Heart right ventricle (tissue), 16 donors: Measurements from ENCODE around the gene OTOS. TPM values are rescaled to one million over a fixed set of nuclear protein-coding genes. Genes with fewer than 3 reads are reported as not detected.

ENCODE experiments used
- ATAC-seq, 8 donors: fragments of 200-7000 bp; cut with Tn5 transposase; one replicate each; pipeline ENCODE4 v1.9.1; 2020; ENCODE audit warnings: mild to moderate bottlenecking in 8 of 8, moderate library complexity in 8 of 8, moderate number of reproducible peaks in 1 of 8
- DNase-seq, 2 donors: peaks; one replicate each; pipeline ENCODE4 v3.0.0-alpha.2; 2020
- H3K27ac ChIP-seq, 10 donors: fragments of 200-600 bp; sonication (generic) in 2 of 10; one replicate each; pipeline versions ENCODE4 v1.5.0 to v1.8.0; 2020 to 2022; ENCODE audit warnings: mild to moderate bottlenecking in 3 of 10
- H3K27me3 ChIP-seq, 7 donors: fragments of 200-600 bp; one replicate each; pipeline ENCODE4 v1.8.0; 2021 to 2022; ENCODE audit warnings: mild to moderate bottlenecking in 2 of 7
- H3K36me3 ChIP-seq, 9 donors: fragments of 200-600 bp; sonication (generic) in 1 of 9; one replicate each; pipeline versions ENCODE4 v1.5.0 to v1.8.0; 2020 to 2022; ENCODE audit warnings: mild to moderate bottlenecking in 2 of 9
- H3K4me1 ChIP-seq, 9 donors: fragments of 200-600 bp; sonication (generic) in 1 of 9; one replicate each; pipeline versions ENCODE4 v1.5.0 to v1.8.0; 2020 to 2022; ENCODE audit warnings: mild to moderate bottlenecking in 4 of 9
- H3K4me3 ChIP-seq, 10 donors: fragments of 200-600 bp; sonication (generic) in 2 of 10; one replicate each; pipeline versions ENCODE4 v1.5.0 to v1.8.0; 2020 to 2022; ENCODE audit warnings: mild to moderate bottlenecking in 7 of 10, moderate library complexity in 2 of 10
- H3K9me3 ChIP-seq, 11 donors: fragments of 200-600 bp in 10 of 11; sonication (generic) in 2 of 11; one replicate each; pipeline versions ENCODE4 v1.5.0 to v1.8.0; 2013 to 2022; ENCODE audit warnings: mild to moderate bottlenecking in 2 of 11, control low read depth in 1 of 11, moderate library complexity in 1 of 11
- WGBS, 2 donors: extraction: QIAGEN DNeasy Blood & Tissue Kit; methylation state at CpG; one replicate each; pipeline ENCODE4 v1.1.7; 2013; ENCODE audit warnings: inconsistent platforms in 1 of 2; 5-methylcytosine and 5-hydroxymethylcytosine counted together
- intact Hi-C, 10 donors: fragments of 100-400 bp; cut with DNase I; formaldehyde crosslinking; loops; one replicate each; pipeline versions ENCODE4 v1.11.1 to v1.14.2; 2022
- polyA plus RNA-seq, 2 donors: library from polyadenylated mRNA; stranded (reverse); fragments of 200-250 nt; gene quantifications; one replicate each; pipeline ENCODE4 v1.2.3, GENCODE V29; 2013
- total RNA-seq, 10 donors: library from RNA; stranded (reverse); fragmentation: NEBNext Ultra II Directional in 3 of 10; extraction: Animal tissue kit (Norgen Biotek cat#: 25700) in 3 of 10; gene quantifications; one replicate each; pipeline versions ENCODE4 v1.2.1 to v1.2.4, GENCODE V29; 2021 to 2023
- TF ChIP-seq, protein P1 (sequence below), 9 donors: fragments of 200-600 bp; sonication (generic) in 2 of 9; IDR thresholded peaks; one replicate each; pipeline versions ENCODE4 v1.5.0 to v1.8.0; 2021 to 2022; ENCODE audit warnings: antibody characterized with exemption in 9 of 9, mild to moderate bottlenecking in 5 of 9, moderate library complexity in 1 of 9
- donor health status: Arrhythmogenic right ventricular cardiomyopathy.
- donor health status: ischemic (EF 13 %, LVEDD 7.1; RV severe dilation, severe dysfunction).
- donor health status: healthy with polysubstance abuse.
- donor health status: DM: no; HTN: yes; CAD: no.
- donor health status: DM: no; HTN: no; CAD: no.
- donor health status: ischemic (EF 25% LVEDD 6.9; RV normal size, moderate dysfunction).
- donor health status: ischemic (EF 25% LVEDD 5.7; RV mildly dilated, moderate dysfunction).
- donor health status: healthy.
- donor health status: DM: yes; HTN: yes; CAD: no.
- donor health status: Ischemic cardiomyopathy.
- donor health status: ischemic (EF 35%, LVEDD 5.7; RV mildly dilated, moderate dysfunction).
- donor health status: nonischemic (EF 11% LVEDD 7.7; RV severe dilation, severe dysfunction).
- donor health status: DM: yes; HTN: yes; CAD: no.
- donor health status: PGD.
- donor health status: ischemic (EF 29% LVEDD 5.4; RV normal size, mild dysfunction).
- donor health status: nonischemic (EF 23%, LVEDD 6.1; RV moderate dilation, normal function).

OTOS gene
- total and polyA plus RNA-seq, 12 donors: not detected

GRCh38 chr2:240136013-240136670 lies 4.3 kb downstream of the OTOS start, which contains the start of gene COPS9:
Gene COPS9 (minus strand): TSS chr2:240136305. CDS start chr2:240136284, 21 bp downstream.
- ATAC-seq: peak; percentile 97 to 99 (median 97)
- DNase-seq: peak; percentile 87 to 89
- H3K27me3 ChIP-seq: peaks cover 0 to 6% (median 0%) of the 10 kb centered on the region in 7 donors
- peaks cover 0 to 30% (median 24%) of the 10 kb centered on the region in 9 donors for H3K36me3 ChIP-seq
- WGBS, 2 donors: 0% methylated on average over 43 to 79 of the region's 79 CpGs
- H3K4me3 ChIP-seq: peak within 1 kb of the TSS; percentile 82 to 100 (median 96)
- intact Hi-C loops: no loop called here
- no peaks in the 10 kb centered on the region for H3K9me3 ChIP-seq
- H3K4me1 ChIP-seq: peaks cover 8 to 22% (median 19%) of the 10 kb centered on the region in 9 donors
- peak within 1 kb of the TSS in 9 of 10 donors; percentile 56 to 88 (median 75) for H3K27ac ChIP-seq
- TF ChIP-seq, protein P1, sequence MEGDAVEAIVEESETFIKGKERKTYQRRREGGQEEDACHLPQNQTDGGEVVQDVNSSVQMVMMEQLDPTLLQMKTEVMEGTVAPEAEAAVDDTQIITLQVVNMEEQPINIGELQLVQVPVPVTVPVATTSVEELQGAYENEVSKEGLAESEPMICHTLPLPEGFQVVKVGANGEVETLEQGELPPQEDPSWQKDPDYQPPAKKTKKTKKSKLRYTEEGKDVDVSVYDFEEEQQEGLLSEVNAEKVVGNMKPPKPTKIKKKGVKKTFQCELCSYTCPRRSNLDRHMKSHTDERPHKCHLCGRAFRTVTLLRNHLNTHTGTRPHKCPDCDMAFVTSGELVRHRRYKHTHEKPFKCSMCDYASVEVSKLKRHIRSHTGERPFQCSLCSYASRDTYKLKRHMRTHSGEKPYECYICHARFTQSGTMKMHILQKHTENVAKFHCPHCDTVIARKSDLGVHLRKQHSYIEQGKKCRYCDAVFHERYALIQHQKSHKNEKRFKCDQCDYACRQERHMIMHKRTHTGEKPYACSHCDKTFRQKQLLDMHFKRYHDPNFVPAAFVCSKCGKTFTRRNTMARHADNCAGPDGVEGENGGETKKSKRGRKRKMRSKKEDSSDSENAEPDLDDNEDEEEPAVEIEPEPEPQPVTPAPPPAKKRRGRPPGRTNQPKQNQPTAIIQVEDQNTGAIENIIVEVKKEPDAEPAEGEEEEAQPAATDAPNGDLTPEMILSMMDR (IDR thresholded peaks at IDR 0.05): no peak

DNA sequence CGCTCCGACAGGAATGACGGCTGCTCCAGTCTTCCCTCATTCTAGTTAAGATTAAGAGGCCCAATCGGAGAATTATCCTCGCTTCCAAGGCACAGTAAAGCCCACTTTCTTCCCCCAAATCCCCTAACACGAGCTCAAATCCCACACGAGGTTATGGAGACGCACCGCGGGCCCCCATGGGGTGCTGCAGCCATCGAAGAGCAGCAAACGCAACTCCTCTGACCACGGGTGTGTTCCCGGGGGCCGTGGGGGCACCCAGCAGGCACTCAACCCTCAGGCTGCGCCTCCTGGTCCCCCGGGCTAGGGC lies 4.8 kb downstream of the OTOS start:
- intact Hi-C loops: no loop called here
- ATAC-seq: peak in 4 of 8 donors; percentile 7 to 37 (median 13)
- peaks cover 8 to 22% (median 19%) of the 10 kb centered on the region in 9 donors for H3K4me1 ChIP-seq
- H3K27me3 ChIP-seq: peaks cover 0 to 6% (median 0%) of the 10 kb centered on the region in 7 donors
- no peaks in the 10 kb centered on the region for H3K9me3 ChIP-seq
- 1 to 3% methylated on average over 17 of the region's 17 CpGs for WGBS, 2 donors
- H3K27ac ChIP-seq: peak overlapping the region in 9 of 10 donors; percentile 56 to 88 (median 75)
- DNase-seq: no peak
- H3K36me3 ChIP-seq: peaks cover 0 to 35% (median 28%) of the 10 kb centered on the region in 9 donors
- H3K4me3 ChIP-seq: peak overlapping the region; percentile 82 to 100 (median 96)
- TF ChIP-seq, protein P1 (IDR thresholded peaks at IDR 0.05): no peak

- H3K27ac ChIP-seq: peak overlapping the region in 2 of 10 donors; percentile 79 to 88
- no peak for ATAC-seq
These were observed 5.4 kb downstream of the OTOS start for GRCh38 chr2:240134956-240135520.

GRCh38 chr2:240134466-240134865 lies 6.0 kb downstream of the OTOS start:
- Histone ChIP-seq H3K4me1 (peaks cover 8 to 22% (median 19%) of the 10 kb centered on the region in 9 donors), H3K36me3 (peaks cover 0 to 46% (median 38%) of the 10 kb centered on the region in 9 donors), H3K4me3 (peak overlapping the region in 2 of 10 donors; percentile 94 to 100), H3K27ac (no peak overlapping the region), H3K9me3 (no peaks in the 10 kb centered on the region), H3K27me3 (no peaks in the 10 kb centered on the region)
- DNase-seq (no peak), ATAC-seq (no peak)
- TF ChIP-seq, protein P1 (IDR thresholded peaks at IDR 0.05): no peak
- 89 to 92% methylated on average over 6 of the region's 6 CpGs for WGBS, 2 donors
- intact Hi-C loops: no loop called here

More at GRCh38 chr2:240134956-240135520, 5.4 kb downstream of the OTOS start:
- peaks cover 0 to 4% (median 0%) of the 10 kb centered on the region in 7 donors for H3K27me3 ChIP-seq
- H3K4me3 ChIP-seq: peak overlapping the region; percentile 82 to 100 (median 96)
- no peaks in the 10 kb centered on the region for H3K9me3 ChIP-seq
- intact Hi-C loops: no loop called here
- TF ChIP-seq, protein P1 (IDR thresholded peaks at IDR 0.05): no peak
- no peak for DNase-seq
- peaks cover 0 to 41% (median 34%) of the 10 kb centered on the region in 9 donors for H3K36me3 ChIP-seq
- 82 to 84% methylated on average over 15 of the region's 15 CpGs for WGBS, 2 donors
- H3K4me1 ChIP-seq: peaks cover 8 to 22% (median 19%) of the 10 kb centered on the region in 9 donors
